DND-41 (cell line): ENCODE results near the gene CDT1.

Experiments
- EZH2 ChIP-seq: IDR thresholded peaks from 3 replicates; pipeline ENCODE4 v1.6.1; 2012; ENCODE audit warnings: borderline replicate concordance, low read depth, mild to moderate bottlenecking, moderate library complexity, low read length, inconsistent platforms; ENCODE audit not compliant: severe bottlenecking
- TF ChIP-seq, protein P1 (sequence below): IDR thresholded peaks from 2 replicates; pipeline ENCODE4 v1.5.1; 2012; ENCODE audit warnings: borderline replicate concordance, low read length, moderate library complexity, mild to moderate bottlenecking; ENCODE audit not compliant: poor library complexity, severe bottlenecking; ENCODE audit errors: extremely low read depth

DNA sequence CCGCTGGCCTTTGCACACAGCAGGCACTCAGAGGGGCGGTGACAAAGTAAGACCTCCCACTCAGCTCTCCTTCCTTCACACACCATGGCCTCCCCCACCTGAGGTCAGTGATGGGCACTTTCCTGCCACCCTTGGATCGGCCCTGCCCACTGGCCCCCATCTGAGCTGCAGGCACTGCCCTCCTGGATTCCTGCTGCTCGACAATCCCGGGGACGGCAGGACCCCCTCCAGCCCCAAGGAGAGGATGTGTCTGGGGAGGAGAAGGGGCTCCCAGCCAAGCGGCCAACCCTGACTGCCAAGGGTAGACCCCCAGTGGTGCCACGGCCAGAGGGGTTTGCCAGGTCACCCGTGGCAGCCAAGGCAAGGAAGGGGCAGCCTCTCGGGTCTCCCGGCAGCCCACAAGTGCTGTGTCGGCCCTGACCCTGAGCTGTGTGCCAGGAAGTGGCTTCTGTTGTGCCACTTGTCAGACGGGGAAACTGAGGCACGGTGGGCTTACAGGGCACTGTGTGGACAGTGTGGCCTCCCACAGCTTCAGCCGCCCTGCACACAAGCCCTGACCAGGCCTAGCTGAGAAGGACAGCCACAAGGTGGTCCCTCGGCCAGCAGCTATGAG lies 41.2 kb upstream of the CDT1 start:
- TF ChIP-seq, protein P1, sequence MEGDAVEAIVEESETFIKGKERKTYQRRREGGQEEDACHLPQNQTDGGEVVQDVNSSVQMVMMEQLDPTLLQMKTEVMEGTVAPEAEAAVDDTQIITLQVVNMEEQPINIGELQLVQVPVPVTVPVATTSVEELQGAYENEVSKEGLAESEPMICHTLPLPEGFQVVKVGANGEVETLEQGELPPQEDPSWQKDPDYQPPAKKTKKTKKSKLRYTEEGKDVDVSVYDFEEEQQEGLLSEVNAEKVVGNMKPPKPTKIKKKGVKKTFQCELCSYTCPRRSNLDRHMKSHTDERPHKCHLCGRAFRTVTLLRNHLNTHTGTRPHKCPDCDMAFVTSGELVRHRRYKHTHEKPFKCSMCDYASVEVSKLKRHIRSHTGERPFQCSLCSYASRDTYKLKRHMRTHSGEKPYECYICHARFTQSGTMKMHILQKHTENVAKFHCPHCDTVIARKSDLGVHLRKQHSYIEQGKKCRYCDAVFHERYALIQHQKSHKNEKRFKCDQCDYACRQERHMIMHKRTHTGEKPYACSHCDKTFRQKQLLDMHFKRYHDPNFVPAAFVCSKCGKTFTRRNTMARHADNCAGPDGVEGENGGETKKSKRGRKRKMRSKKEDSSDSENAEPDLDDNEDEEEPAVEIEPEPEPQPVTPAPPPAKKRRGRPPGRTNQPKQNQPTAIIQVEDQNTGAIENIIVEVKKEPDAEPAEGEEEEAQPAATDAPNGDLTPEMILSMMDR = no peak
- no peak for TF ChIP-seq EZH2
